K562 (cell line): ENCODE results near the gene BMAL2. TPM values are rescaled to one million over a fixed set of nuclear protein-coding genes. Genes with fewer than 3 reads are reported as not detected.

Experiments
- BHLHE40 ChIP-seq: IDR thresholded peaks from 2 replicates; pipeline ENCODE4 v1.6.1; 2011; ENCODE audit warnings: low read length, improper control_type of control experiment
- IRF2 ChIP-seq: sonication (generic); formaldehyde crosslinking; IDR thresholded peaks from 2 replicates; pipeline ENCODE4 v1.8.1; 2022; ENCODE audit warnings: mild to moderate bottlenecking, missing genetic modification reagents
- JUNB ChIP-seq: fragments of 450-650 bp; formaldehyde crosslinking; conservative IDR thresholded peaks from 2 replicates; pipeline ENCODE4 v1.4.0; 2020; ENCODE audit warnings: mild to moderate bottlenecking
- KAT8 ChIP-seq: fragments of 450-650 bp; IDR thresholded peaks from 2 replicates; pipeline ENCODE4 v1.6.1; 2016; ENCODE audit warnings: low read depth, mild to moderate bottlenecking
- NRF1 ChIP-seq, 2 experiments: fragments of 450-650 bp; IDR thresholded peaks in 1 of 2; conservative IDR thresholded peaks in 1 of 2; 2 replicates each; pipeline ENCODE4 v1.6.1; 2014; ENCODE audit warnings: mild to moderate bottlenecking in 2 of 2
- PHF8 ChIP-seq: fragments of 200-600 bp; sonication (generic); IDR thresholded peaks from 2 replicates; pipeline ENCODE4 v1.6.1; 2012; ENCODE audit warnings: mixed run types, mild to moderate bottlenecking, inconsistent platforms, low read length, moderate library complexity, borderline replicate concordance
- PYGO2 ChIP-seq: fragments of 450-650 bp; IDR thresholded peaks from 2 replicates; pipeline ENCODE4 v1.6.1; 2016; ENCODE audit warnings: mild to moderate bottlenecking, missing genetic modification characterization, moderate library complexity, missing compliant biosample characterization
- SMARCC2 ChIP-seq: fragments of 450-650 bp; IDR thresholded peaks from 2 replicates; pipeline ENCODE4 v1.6.1; 2017; ENCODE audit warnings: antibody characterized with exemption, moderate library complexity, mild to moderate bottlenecking, low read depth
- STAT5B ChIP-seq: fragments of 250-450 bp; sonication (Bioruptor Pico); IDR thresholded peaks from 2 replicates; pipeline ENCODE4 v1.8.0; 2021; ENCODE audit warnings: mild to moderate bottlenecking, inconsistent platforms
- ZKSCAN1 ChIP-seq: fragments of 150-350 bp; IDR thresholded peaks from 2 replicates; pipeline ENCODE4 v1.6.1; 2016; ENCODE audit warnings: low read depth, low read length
- ZNF133 ChIP-seq: fragments of 250-450 bp; sonication (Bioruptor Pico); IDR thresholded peaks from 2 replicates; pipeline ENCODE4 v1.4.0; 2020; ENCODE audit warnings: mild to moderate bottlenecking
- ZNF253 ChIP-seq: fragments of 250-450 bp; sonication (Bioruptor Pico); conservative IDR thresholded peaks from 2 replicates; pipeline ENCODE4 v1.6.1; 2021; ENCODE audit warnings: mild to moderate bottlenecking
- ZNF780A ChIP-seq: fragments of 250-450 bp; sonication (Bioruptor Pico); IDR thresholded peaks from 2 replicates; pipeline ENCODE4 v1.5.0; 2021; ENCODE audit warnings: mild to moderate bottlenecking
- polyA plus RNA-seq, 8 experiments: library from polyadenylated mRNA; depleted of rRNA in 4 of 8; stranded (reverse) in 5 of 8; unstranded in 3 of 8; fragments of >200 nt; fragmentation: Nextera tagmentation in 2 of 8; fragmentation: Illumina TruSeq in 1 of 8; extraction: Ambion mirVana in 2 of 8; extraction: Trizol in 1 of 8; gene quantifications; 2 replicates each; pipeline versions ENCODE4 v1.2.1 to v1.2.3, GENCODE V29; 2011 to 2014; ENCODE audit warnings: inconsistent platforms in 1 of 8, missing spikeins in 1 of 8
- total RNA-seq, 7 experiments: library from RNA; depleted of rRNA in 6 of 7; stranded (reverse); fragments of >200 nt in 6 of 7; fragmentation: Illumina TruSeq in 2 of 7; extraction: Trizol in 2 of 7; gene quantifications; 2 replicates each; pipeline versions ENCODE4 v1.2.1 to v1.2.3, GENCODE V29; 2011 to 2021; ENCODE audit warnings: low replicate concordance in 1 of 7
- TF ChIP-seq, protein P1 (sequence below): fragments of 450-650 bp; conservative IDR thresholded peaks from 2 replicates; pipeline ENCODE4 v1.6.1; 2016; ENCODE audit warnings: missing genetic modification characterization, low read depth, mild to moderate bottlenecking, missing compliant biosample characterization, moderate library complexity
- TF ChIP-seq, protein P2 (sequence below): fragments of 450-650 bp; formaldehyde crosslinking; conservative IDR thresholded peaks from 2 replicates; pipeline ENCODE4 v1.4.0; 2022; ENCODE audit warnings: mild to moderate bottlenecking, missing genetic modification characterization
- TF ChIP-seq, protein P3 (sequence below): sonication (generic); formaldehyde crosslinking; IDR thresholded peaks from 2 replicates; pipeline ENCODE4 v1.5.0; 2020; ENCODE audit warnings: missing genetic modification reagents
- TF ChIP-seq, protein P4 (sequence below): fragments of 250-450 bp; sonication (Bioruptor Pico); IDR thresholded peaks from 2 replicates; pipeline ENCODE4 v1.4.0; 2020

The BMAL2 gene
- total and polyA plus RNA-seq, 9 of the 15 experiments (the other 6 are each of a cell fraction or from before 2014, with no cell fraction given): 0.01 to 1.1 (median 0.50) TPM

DNA sequence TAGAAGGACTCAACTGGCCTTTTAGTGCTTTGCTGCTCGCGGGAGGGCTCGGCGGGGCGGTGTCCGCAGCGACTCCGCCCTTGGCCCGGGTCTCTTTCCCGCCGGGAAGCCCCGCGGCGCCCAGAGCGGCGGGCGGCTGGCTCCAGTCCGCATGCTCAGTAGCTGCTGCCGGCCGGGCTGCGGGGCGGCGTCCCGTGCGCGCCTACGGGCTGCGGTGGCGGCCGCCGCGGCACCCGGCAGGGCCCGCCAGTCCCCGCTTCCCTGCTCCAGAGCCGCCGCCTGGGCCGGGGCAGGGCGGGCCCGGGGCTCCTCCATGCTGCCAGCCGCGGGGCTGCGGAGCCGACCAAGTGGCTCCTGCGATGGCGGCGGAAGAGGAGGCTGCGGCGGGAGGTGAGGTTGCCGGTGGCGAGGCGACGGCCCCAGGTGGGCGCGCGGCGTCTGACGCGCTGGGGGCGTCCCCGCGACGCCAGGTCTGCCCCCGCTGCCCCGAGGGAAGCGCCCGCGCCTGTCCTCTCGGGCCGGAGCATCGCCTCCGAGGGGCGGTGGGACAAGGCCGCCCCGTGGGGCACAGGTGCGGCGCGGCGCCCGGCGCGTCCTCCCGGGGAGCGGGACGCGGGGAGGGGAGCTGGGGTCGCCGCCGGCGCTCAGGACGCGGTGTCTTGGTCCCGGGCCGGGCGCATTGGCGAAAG lies at the start of gene BMAL2 (continued):
- TF ChIP-seq, protein P1, sequence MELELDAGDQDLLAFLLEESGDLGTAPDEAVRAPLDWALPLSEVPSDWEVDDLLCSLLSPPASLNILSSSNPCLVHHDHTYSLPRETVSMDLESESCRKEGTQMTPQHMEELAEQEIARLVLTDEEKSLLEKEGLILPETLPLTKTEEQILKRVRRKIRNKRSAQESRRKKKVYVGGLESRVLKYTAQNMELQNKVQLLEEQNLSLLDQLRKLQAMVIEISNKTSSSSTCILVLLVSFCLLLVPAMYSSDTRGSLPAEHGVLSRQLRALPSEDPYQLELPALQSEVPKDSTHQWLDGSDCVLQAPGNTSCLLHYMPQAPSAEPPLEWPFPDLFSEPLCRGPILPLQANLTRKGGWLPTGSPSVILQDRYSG: no peak
- no peak for TF ChIP-seq PYGO2 (tag)
- TF ChIP-seq ZNF133 (CRISPR knock-in tag): no peak
- peak; percentile 44 to 60; a peak in 2 of 4 replicates for TF ChIP-seq NRF1 (conservative IDR thresholded peaks at IDR 0.05 in 1 of 2, IDR thresholded peaks at IDR 0.05 in 1 of 2)
- TF ChIP-seq KAT8: no peak
- TF ChIP-seq, protein P2, sequence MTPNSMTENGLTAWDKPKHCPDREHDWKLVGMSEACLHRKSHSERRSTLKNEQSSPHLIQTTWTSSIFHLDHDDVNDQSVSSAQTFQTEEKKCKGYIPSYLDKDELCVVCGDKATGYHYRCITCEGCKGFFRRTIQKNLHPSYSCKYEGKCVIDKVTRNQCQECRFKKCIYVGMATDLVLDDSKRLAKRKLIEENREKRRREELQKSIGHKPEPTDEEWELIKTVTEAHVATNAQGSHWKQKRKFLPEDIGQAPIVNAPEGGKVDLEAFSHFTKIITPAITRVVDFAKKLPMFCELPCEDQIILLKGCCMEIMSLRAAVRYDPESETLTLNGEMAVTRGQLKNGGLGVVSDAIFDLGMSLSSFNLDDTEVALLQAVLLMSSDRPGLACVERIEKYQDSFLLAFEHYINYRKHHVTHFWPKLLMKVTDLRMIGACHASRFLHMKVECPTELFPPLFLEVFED (CRISPR knock-in tag): no peak
- TF ChIP-seq, protein P3, sequence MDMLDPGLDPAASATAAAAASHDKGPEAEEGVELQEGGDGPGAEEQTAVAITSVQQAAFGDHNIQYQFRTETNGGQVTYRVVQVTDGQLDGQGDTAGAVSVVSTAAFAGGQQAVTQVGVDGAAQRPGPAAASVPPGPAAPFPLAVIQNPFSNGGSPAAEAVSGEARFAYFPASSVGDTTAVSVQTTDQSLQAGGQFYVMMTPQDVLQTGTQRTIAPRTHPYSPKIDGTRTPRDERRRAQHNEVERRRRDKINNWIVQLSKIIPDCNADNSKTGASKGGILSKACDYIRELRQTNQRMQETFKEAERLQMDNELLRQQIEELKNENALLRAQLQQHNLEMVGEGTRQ: no peak
- TF ChIP-seq, protein P4, sequence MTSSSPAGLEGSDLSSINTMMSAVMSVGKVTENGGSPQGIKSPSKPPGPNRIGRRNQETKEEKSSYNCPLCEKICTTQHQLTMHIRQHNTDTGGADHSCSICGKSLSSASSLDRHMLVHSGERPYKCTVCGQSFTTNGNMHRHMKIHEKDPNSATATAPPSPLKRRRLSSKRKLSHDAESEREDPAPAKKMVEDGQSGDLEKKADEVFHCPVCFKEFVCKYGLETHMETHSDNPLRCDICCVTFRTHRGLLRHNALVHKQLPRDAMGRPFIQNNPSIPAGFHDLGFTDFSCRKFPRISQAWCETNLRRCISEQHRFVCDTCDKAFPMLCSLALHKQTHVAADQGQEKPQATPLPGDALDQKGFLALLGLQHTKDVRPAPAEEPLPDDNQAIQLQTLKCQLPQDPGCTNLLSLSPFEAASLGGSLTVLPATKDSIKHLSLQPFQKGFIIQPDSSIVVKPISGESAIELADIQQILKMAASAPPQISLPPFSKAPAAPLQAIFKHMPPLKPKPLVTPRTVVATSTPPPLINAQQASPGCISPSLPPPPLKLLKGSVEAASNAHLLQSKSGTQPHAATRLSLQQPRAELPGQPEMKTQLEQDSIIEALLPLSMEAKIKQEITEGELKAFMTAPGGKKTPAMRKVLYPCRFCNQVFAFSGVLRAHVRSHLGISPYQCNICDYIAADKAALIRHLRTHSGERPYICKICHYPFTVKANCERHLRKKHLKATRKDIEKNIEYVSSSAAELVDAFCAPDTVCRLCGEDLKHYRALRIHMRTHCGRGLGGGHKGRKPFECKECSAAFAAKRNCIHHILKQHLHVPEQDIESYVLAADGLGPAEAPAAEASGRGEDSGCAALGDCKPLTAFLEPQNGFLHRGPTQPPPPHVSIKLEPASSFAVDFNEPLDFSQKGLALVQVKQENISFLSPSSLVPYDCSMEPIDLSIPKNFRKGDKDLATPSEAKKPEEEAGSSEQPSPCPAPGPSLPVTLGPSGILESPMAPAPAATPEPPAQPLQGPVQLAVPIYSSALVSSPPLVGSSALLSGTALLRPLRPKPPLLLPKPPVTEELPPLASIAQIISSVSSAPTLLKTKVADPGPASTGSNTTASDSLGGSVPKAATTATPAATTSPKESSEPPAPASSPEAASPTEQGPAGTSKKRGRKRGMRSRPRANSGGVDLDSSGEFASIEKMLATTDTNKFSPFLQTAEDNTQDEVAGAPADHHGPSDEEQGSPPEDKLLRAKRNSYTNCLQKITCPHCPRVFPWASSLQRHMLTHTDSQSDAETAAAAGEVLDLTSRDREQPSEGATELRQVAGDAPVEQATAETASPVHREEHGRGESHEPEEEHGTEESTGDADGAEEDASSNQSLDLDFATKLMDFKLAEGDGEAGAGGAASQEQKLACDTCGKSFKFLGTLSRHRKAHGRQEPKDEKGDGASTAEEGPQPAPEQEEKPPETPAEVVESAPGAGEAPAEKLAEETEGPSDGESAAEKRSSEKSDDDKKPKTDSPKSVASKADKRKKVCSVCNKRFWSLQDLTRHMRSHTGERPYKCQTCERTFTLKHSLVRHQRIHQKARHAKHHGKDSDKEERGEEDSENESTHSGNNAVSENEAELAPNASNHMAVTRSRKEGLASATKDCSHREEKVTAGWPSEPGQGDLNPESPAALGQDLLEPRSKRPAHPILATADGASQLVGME: no peak
- TF ChIP-seq ZNF780A: no peak
- TF ChIP-seq SMARCC2: no peak
- peak; percentile 14; the same call in 1 of the 2 replicates for TF ChIP-seq PHF8
- no peak for TF ChIP-seq ZNF253 (CRISPR knock-in tag)
- no peak for TF ChIP-seq JUNB (CRISPR knock-in tag)
- TF ChIP-seq ZKSCAN1: no peak
- no peak for TF ChIP-seq IRF2
- TF ChIP-seq STAT5B (CRISPR knock-in tag): no peak
- no peak for TF ChIP-seq BHLHE40
